ENCODE measurements around the gene CDK2AP2. TPM values are rescaled to one million over a fixed set of nuclear protein-coding genes. Genes with fewer than 3 reads are reported as not detected.

The CDK2AP2 gene
- total and polyA plus RNA-seq, 8 donors = 27.1 to 65.6 (median 38.2) TPM

GRCh38 chr11:67500831-67501715 is 6.9 kb downstream of the CDK2AP2 start:
- no peak for TF ChIP-seq CTCF (IDR thresholded peaks at IDR 0.05)
- ATAC-seq = no peak
- no peak for FAIRE-seq
- DNase-seq = peak in 1 of 6 donors; percentile 42
- Histone ChIP-seq H3K4me3 (no peak overlapping the region), H3K27ac (no peak overlapping the region), H3K4me1 (peaks cover 0 to 13% (median 4%) of the 10 kb centered on the region in 3 donors), H3K27me3 (no peaks in the 10 kb centered on the region), H3K36me3 (no peaks in the 10 kb centered on the region), H3K9me3 (no peaks in the 10 kb centered on the region)
- 92 to 95% methylated on average over 9 of the region's 9 CpGs for WGBS, 2 donors
- intact Hi-C loops (cut with DNase I) = loop anchor here in 1 of 3 donors (10.0 kb wide), 1 partner anchor 86 kb away; the partner anchor contains the start of gene CARNS1

GRCh38 chr11:67500484-67500821 is 7.5 kb downstream of the CDK2AP2 start:
- Histone ChIP-seq H3K9me3 (no peaks in the 10 kb centered on the region), H3K4me1 (peaks cover 0 to 8% (median 0%) of the 10 kb centered on the region in 3 donors), H3K4me3 (no peak overlapping the region), H3K27me3 (no peaks in the 10 kb centered on the region), H3K27ac (no peak overlapping the region), H3K36me3 (no peaks in the 10 kb centered on the region)
- FAIRE-seq = no peak
- no peak for ATAC-seq
- intact Hi-C loops (cut with DNase I) = loop anchor here in 1 of 3 donors (10.0 kb wide), 1 partner anchor 86 kb away; the partner anchor contains the start of gene CARNS1
- no peak for TF ChIP-seq CTCF (IDR thresholded peaks at IDR 0.05)
- no peak for DNase-seq
- 69 to 92% methylated on average over 1 of the region's 1 CpG for WGBS, 2 donors

GRCh38 chr11:67499808-67500483 is 8.0 kb downstream of the CDK2AP2 start:
- Histone ChIP-seq H3K27me3 (no peaks in the 10 kb centered on the region), H3K27ac (no peak overlapping the region), H3K36me3 (no peaks in the 10 kb centered on the region), H3K9me3 (no peaks in the 10 kb centered on the region), H3K4me3 (no peak overlapping the region), H3K4me1 (peaks cover 0 to 6% (median 0%) of the 10 kb centered on the region in 3 donors)
- intact Hi-C loops (cut with DNase I) = loop anchor here in 1 of 3 donors (10.0 kb wide), 2 partner anchors 65 to 85 kb away; partner anchors contain the start of genes CARNS1 and PTPRCAP
- FAIRE-seq (no peak), ATAC-seq (no peak), DNase-seq (peak in 2 of 6 donors; percentile 61 to 82)
- TF ChIP-seq CTCF (IDR thresholded peaks at IDR 0.05) = no peak
- WGBS, 2 donors = 93 to 95% methylated on average over 26 of the region's 26 CpGs

GRCh38 chr11:67498544-67498972 is 9.4 kb downstream of the CDK2AP2 start:
- WGBS, 2 donors = 91 to 94% methylated on average over 20 to 21 of the region's 21 CpGs
- DNase-seq (peak in 1 of 6 donors; percentile 70), FAIRE-seq (no peak), ATAC-seq (no peak)
- Histone ChIP-seq H3K27me3 (no peaks in the 10 kb centered on the region), H3K9me3 (no peaks in the 10 kb centered on the region), H3K36me3 (no peaks in the 10 kb centered on the region), H3K27ac (no peak overlapping the region), H3K4me1 (peaks cover 0 to under 1% (median 0%) of the 10 kb centered on the region in 3 donors), H3K4me3 (no peak overlapping the region)
- intact Hi-C loops (cut with DNase I) = loop anchor here in 1 of 3 donors (10.0 kb wide), 1 partner anchor 64 kb away; the partner anchor contains the start of gene PTPRCAP
- no peak for TF ChIP-seq CTCF (IDR thresholded peaks at IDR 0.05)

All from pancreas (tissue), 10 donors.